ENCODE data around the gene PCDHGB3.

- no peak for TF ChIP-seq CTCF (IDR thresholded peaks at IDR 0.05; ENCODE audit: low read length)
- TF ChIP-seq EZH2 (IDR thresholded peaks at IDR 0.05; ENCODE audit: borderline replicate concordance, low read length): no peak
Measured at GRCh38 chr5:141413540-141414069, 43.6 kb downstream of the PCDHGB3 start.
